SH-SY5Y (cell line): Measurements from ENCODE around the gene BCL2L2.

Source experiments
- GATA2 ChIP-seq: IDR thresholded peaks from 2 replicates; pipeline ENCODE4 v1.6.1; 2011; ENCODE audit warnings: mild to moderate bottlenecking, low read depth, low read length
- GATA3 ChIP-seq: IDR thresholded peaks from 2 replicates; pipeline ENCODE4 v1.6.1; 2011; ENCODE audit warnings: low read depth, mild to moderate bottlenecking, low read length, moderate library complexity

- TF ChIP-seq GATA3 (no peak), GATA2 (no peak)
Measured at GRCh38 chr14:23275412-23275811, 31.2 kb upstream of the BCL2L2 start.
